ENCODE results near the gene TUBG1. TPM values are rescaled to one million over a fixed set of nuclear protein-coding genes. Genes with fewer than 3 reads are reported as not detected.

Gene TUBG1
- 10 to 100 TPM; 28.6 to 51.8 (median 36.6) TPM for polyA plus RNA-seq

- 0% methylated on average over 66 of the region's 66 CpGs for WGBS, 3 donors
- no peak within 1 kb of the TSS for H3K27ac ChIP-seq (ENCODE audit: low read depth, low read length)
Observed at GRCh38 chr17:42609182-42609813, at the start of gene TUBG1, which contains the start of gene RETREG3. Gene TUBG1, plus strand, starts transcription at chr17:42609683. Its CDS starts 55 bp downstream, at chr17:42609738. Gene RETREG3, minus strand, starts transcription at chr17:42609374. Its CDS starts 50 bp downstream, at chr17:42609324.

GRCh38 chr17:42560246-42560645, 49.2 kb upstream of the TUBG1 start:
- no peak overlapping the region for H3K27ac ChIP-seq (ENCODE audit: low read depth, low read length)

GRCh38 chr17:42561897-42562387, 47.5 kb upstream of the TUBG1 start, which contains the start of gene COASY:
Gene COASY, plus strand, starts transcription at chr17:42562148. Its CDS starts 475 bp downstream, at chr17:42562623.
- peak within 1 kb of the TSS; percentile 97 for H3K27ac ChIP-seq (ENCODE audit: low read depth, low read length)
- WGBS, 3 donors, result 0 to 1% (median 1%) methylated on average over 26 of the region's 26 CpGs

More at GRCh38 chr17:42560246-42560645, 49.2 kb upstream of the TUBG1 start:
- WGBS, 3 donors, result 83 to 86% (median 85%) methylated on average over 3 of the region's 3 CpGs

GRCh38 chr17:42562388-42563142, 46.9 kb upstream of the TUBG1 start:
- peak overlapping the region; percentile 97 for H3K27ac ChIP-seq (ENCODE audit: low read depth, low read length)
- 5 to 9% (median 7%) methylated on average over 48 of the region's 48 CpGs for WGBS, 3 donors

- WGBS, 3 donors, result 33 to 78% (median 75%) methylated on average over 14 of the region's 14 CpGs
- H3K27ac ChIP-seq (ENCODE audit: low read depth, low read length), result no peak overlapping the region
Observed at GRCh38 chr17:42563143-42563509, 46.4 kb upstream of the TUBG1 start.

GRCh38 chr17:42563543-42563942, 45.9 kb upstream of the TUBG1 start:
- WGBS, 3 donors, result 18 to 30% (median 21%) methylated on average over 1 of the region's 1 CpG
- H3K27ac ChIP-seq (ENCODE audit: low read depth, low read length), result no peak overlapping the region

GRCh38 chr17:42563950-42564349, 45.5 kb upstream of the TUBG1 start:
- no peak overlapping the region for H3K27ac ChIP-seq (ENCODE audit: low read depth, low read length)
- 80 to 81% (median 81%) methylated on average over 9 of the region's 9 CpGs for WGBS, 3 donors

GRCh38 chr17:42564815-42565522, 44.5 kb upstream of the TUBG1 start:
- 88 to 90% (median 89%) methylated on average over 15 of the region's 15 CpGs for WGBS, 3 donors
- no peak overlapping the region for H3K27ac ChIP-seq (ENCODE audit: low read depth, low read length)

- no peak overlapping the region for H3K27ac ChIP-seq (ENCODE audit: low read depth, low read length)
- whole genome bisulfite sequencing, 3 donors, result 88 to 92% (median 89%) methylated on average over 16 of the region's 16 CpGs
Observed at GRCh38 chr17:42565523-42566214, 43.8 kb upstream of the TUBG1 start.

GRCh38 chr17:42566215-42566882, 43.1 kb upstream of the TUBG1 start:
- no peak overlapping the region for H3K27ac ChIP-seq (ENCODE audit: low read depth, low read length)
- WGBS, 3 donors, result 23 to 39% (median 30%) methylated on average over 28 of the region's 28 CpGs

GRCh38 chr17:42566883-42567573, 42.5 kb upstream of the TUBG1 start, which contains the start of gene MLX:
Gene MLX, plus strand, starts transcription at chr17:42567100. Its CDS starts 25 bp downstream, at chr17:42567125.
- H3K27ac ChIP-seq (ENCODE audit: low read depth, low read length), result peak within 1 kb of the TSS; percentile 73
- 0 to 1% (median 1%) methylated on average over 55 to 72 of the region's 72 CpGs for WGBS, 3 donors

- WGBS, 3 donors, result 82 to 88% (median 88%) methylated on average over 14 of the region's 14 CpGs
- H3K27ac ChIP-seq (ENCODE audit: low read depth, low read length), result no peak overlapping the region
Observed at GRCh38 chr17:42568341-42569111, 41.0 kb upstream of the TUBG1 start.

- WGBS, 3 donors, result 26 to 78% (median 65%) methylated on average over 12 of the region's 12 CpGs
- no peak overlapping the region for H3K27ac ChIP-seq (ENCODE audit: low read depth, low read length)
Observed at GRCh38 chr17:42571435-42572225, 37.9 kb upstream of the TUBG1 start.

GRCh38 chr17:42573095-42573494, 36.4 kb upstream of the TUBG1 start:
- WGBS, 3 donors, result 63 to 79% (median 71%) methylated on average over 4 of the region's 4 CpGs
- no peak overlapping the region for H3K27ac ChIP-seq (ENCODE audit: low read depth, low read length)

GRCh38 chr17:42574463-42574862, 35.0 kb upstream of the TUBG1 start:
- H3K27ac ChIP-seq (ENCODE audit: low read depth, low read length), result no peak overlapping the region
- 68 to 83% (median 73%) methylated on average over 3 of the region's 3 CpGs for WGBS, 3 donors

- 5 to 15% (median 7%) methylated on average over 18 of the region's 18 CpGs for WGBS, 3 donors
- H3K27ac ChIP-seq (ENCODE audit: low read depth, low read length), result no peak overlapping the region
Observed at GRCh38 chr17:42577140-42577531, 32.3 kb upstream of the TUBG1 start.
